CD1c-positive myeloid dendritic cell (primary cell): ENCODE data around the gene OR13J1.

Experiments
- DNase-seq: peaks from one replicate; pipeline ENCODE4 v3.0.0-alpha.2; 2016; ENCODE audit errors: extremely low spot score

OR13J1 gene

DNA sequence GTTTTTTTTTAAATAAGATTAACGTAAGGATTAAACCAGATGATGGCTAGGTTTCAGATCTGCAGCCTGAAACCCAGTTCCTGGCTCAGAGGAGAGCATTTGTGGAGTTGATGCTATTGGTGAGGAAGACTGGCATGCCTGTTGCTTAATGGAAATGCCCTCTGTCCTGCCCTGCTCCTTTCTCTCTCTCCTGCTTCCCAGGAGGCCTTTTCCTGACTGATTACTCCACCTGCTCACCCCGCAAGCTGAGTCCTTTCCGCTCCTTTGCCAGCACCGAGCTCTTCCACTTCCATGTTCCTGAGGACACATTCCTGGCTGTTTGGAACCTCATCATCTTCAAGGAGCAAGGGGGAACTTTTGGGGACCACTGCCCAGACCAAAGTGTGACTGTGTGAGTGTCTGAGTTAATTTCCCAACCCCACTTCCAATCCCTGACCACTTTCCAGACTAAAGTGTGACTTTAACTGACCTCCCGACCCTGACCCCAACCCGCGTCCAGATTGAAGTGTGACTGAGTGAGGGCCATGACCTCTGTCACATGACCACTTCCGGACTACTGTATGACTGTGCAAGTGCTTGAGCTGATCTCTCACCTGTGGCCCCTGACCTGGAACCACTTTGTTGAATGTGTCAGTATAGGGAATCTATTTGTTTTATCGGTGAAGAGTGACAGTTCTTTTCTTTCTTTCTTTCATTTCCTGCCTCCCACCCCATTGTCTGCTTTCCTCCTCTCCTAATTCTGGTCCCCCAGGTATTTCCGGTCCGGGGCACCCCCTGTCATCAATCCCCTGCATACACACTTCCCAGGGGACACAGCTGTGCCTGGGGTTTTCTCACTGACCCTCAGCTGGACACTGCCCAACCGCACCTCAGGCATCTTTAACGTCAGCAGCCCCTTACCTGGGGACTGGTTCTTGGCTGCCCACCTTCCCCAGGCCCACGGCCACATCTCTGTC is 35.7 kb downstream of the OR13J1 start:
- DNase-seq: no peak

- no peak for DNase-seq
Measured at GRCh38 chr9:35832814-35833213, 37.4 kb downstream of the OR13J1 start.

- no peak for DNase-seq
Measured at GRCh38 chr9:35831040-35831439, 39.2 kb downstream of the OR13J1 start.

- no peak for DNase-seq
Measured at GRCh38 chr9:35829764-35830096, 40.5 kb downstream of the OR13J1 start.

DNA sequence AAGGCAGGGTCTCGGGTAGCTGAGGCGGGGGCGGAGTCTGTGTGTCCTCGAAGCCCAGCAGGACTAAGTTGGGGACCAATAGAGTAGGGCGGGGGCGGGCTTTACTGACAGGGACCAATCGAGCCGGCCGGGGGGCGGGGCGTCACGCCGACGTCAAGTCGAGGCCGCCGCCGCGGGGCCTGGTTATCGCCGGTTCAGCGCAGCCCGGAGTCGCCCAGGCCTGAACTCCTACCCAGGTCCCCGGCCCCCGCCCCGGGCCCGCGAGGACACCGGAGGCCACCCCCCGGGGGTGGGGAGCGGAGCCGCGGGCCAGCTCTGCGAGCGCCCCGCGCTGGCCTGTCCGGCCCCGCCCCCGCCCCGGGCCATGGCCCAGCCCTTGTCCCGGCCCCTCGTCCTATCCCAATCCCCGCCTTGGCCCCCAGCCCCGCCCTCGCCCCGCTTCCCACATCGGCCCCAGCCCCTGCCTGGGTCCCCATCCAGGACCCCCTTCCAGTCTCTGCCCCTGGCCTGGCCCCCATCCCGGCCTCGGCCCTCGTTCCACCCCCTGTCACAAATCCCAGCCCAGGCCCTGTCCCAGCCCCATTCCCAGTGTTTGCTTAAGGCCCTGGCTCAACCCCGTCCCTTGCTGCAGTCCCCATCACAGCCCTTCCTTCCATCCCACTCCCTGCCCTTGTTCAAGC is 41.0 kb downstream of the OR13J1 start, which contains the start of gene TMEM8B:
Gene TMEM8B, plus strand, starts transcription at position 145 of the 680 bp plus-strand sequence. Its CDS starts 220 bp downstream, at position 365.
- peak; percentile 95 for DNase-seq

DNA sequence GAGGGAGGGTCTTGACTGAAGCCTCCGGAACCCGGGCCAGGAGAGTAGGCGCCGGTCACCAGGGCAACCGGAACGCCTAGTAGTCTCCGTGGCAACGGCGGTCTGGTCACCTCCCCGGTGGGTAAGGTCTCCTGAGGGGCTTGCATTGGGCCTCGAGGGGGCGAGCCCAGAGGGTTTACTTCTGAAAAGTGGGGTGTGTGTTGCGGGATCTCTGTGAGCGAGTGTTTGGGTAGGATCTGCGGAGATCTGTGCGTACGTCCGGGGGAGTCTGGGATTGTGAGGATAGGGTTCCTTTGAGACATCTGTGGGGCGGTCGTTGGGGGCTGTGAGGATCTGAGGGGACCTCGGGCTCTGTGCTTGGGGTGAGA is 41.5 kb downstream of the OR13J1 start, which contains the start of gene FAM221B:
Gene FAM221B, minus strand, starts transcription at position 17 of the 368 bp plus-strand sequence. CDS start 2,571 bp downstream, outside the sequence.
- peak; percentile 19 for DNase-seq

GRCh38 chr9:35827486-35827885 is 42.7 kb downstream of the OR13J1 start:
- no peak for DNase-seq

DNA sequence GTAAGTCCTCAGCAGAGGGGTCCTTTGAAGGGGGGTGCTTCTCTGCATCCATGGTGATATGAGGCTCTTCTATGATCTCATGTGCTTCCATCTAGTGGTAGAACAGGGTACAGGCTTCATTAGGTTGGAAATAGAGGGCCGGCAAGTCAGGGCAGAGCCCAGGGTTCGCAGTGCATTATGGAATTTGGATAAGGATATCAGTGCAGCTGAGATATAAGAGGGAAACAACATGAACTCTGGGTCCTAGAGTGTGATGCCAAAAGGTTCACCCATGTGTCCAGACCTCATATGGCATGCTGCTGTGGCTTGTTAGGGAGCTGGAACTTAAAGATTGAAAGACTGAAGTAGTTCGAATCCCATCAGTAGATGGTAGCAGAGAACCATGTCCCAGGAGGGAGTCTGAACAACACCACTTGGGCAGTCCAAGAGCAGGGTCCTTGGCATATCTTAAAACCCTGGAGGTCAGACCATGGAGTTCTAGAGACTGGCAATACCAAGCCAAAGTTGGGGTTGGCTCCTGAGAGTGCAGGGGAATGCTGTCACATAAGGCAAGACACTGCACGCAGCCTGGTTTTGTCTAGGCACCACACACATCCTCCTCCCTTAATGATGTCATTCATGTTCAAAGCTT is 44.0 kb downstream of the OR13J1 start:
- DNase-seq: peak; percentile 68

DNA sequence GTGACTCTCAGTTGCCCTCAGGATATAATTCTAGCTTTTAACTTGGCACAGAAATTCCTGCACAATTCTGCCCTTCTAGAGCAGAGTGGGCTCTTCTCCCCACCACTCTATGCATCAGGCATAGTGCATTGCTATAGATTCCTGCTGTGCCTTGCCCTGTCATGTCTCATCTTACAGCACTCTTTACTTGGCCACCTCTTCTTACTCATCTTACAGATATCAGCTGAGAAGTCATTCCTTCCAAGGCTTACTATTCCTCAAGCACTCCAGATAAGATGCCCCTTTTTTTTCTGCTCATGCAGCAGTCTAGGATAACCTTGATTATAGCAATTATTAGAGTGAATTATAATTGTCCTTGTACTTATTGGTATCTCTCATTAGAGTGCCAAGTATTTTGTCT is 47.3 kb downstream of the OR13J1 start:
- no peak for DNase-seq

- DNase-seq: no peak
Measured at GRCh38 chr9:35820076-35820475, 50.1 kb downstream of the OR13J1 start.
